Stomach (tissue), 9 donors: ENCODE measurements around the gene SLMAP. TPM values are rescaled to one million over a fixed set of nuclear protein-coding genes. Genes with fewer than 3 reads are reported as not detected.
A peak's percentile ranks its signal among the peaks of the same experiment; 100 is the strongest.

Experiments
- DNase-seq, 2 donors: peaks; one replicate each; pipeline versions ENCODE4 v3.0.0 to v3.0.0-alpha.2; 2013 to 2019
- H3K27ac ChIP-seq, 5 donors: fragments of 200-600 bp in 4 of 5; sonication (generic) in 4 of 5; one replicate each; pipeline ENCODE4 v1.5.1; 2013 to 2019; ENCODE audit warnings: mild to moderate bottlenecking in 1 of 5, moderate library complexity in 1 of 5
- H3K27me3 ChIP-seq, 3 donors: fragments of 200-600 bp; sonication (generic); one replicate each; pipeline ENCODE4 v1.5.1; 2017 to 2019; ENCODE audit warnings: mixed run types in 1 of 3
- H3K36me3 ChIP-seq, 4 donors: fragments of 200-600 bp; sonication (generic); 1 replicate in 3 of 4; 2 replicates in 1 of 4; pipeline ENCODE4 v1.5.1; 2016 to 2019
- H3K4me1 ChIP-seq, 4 donors: fragments of 200-600 bp; sonication (generic); one replicate each; pipeline ENCODE4 v1.5.1; 2016 to 2019
- H3K4me3 ChIP-seq, 4 donors: fragments of 200-600 bp; sonication (generic) in 3 of 4; one replicate each; pipeline ENCODE4 v1.5.1; 2016 to 2019; ENCODE audit warnings: mild to moderate bottlenecking in 1 of 4
- H3K9me3 ChIP-seq, 4 donors: fragments of 200-600 bp; sonication (generic); one replicate each; pipeline ENCODE4 v1.5.1; 2016 to 2019
- EP300 ChIP-seq: sonication (generic); formaldehyde crosslinking; IDR thresholded peaks from one replicate; pipeline ENCODE4 v1.6.1; 2017; ENCODE audit warnings: antibody characterized with exemption
- POLR2A ChIP-seq, 4 donors: fragments of 450-650 bp; IDR thresholded peaks; one replicate each; pipeline ENCODE4 v1.6.1; 2016; ENCODE audit warnings: antibody characterized with exemption in 4 of 4, control low read depth in 2 of 4, mild to moderate bottlenecking in 1 of 4, moderate library complexity in 1 of 4
- POLR2AphosphoS5 ChIP-seq, 3 donors: sonication (generic); formaldehyde crosslinking; IDR thresholded peaks; one replicate each; pipeline ENCODE4 v1.6.1; 2016; ENCODE audit warnings: antibody characterized with exemption in 3 of 3
- WGBS, 5 donors: extraction: QIAGEN DNeasy Blood & Tissue Kit in 3 of 5; methylation state at CpG; one replicate each; pipeline versions ENCODE4 v1.1.5 to v1.1.7; 2013 to 2018; 5-methylcytosine and 5-hydroxymethylcytosine counted together
- intact Hi-C: fragments of 100-400 bp; cut with DNase I; formaldehyde crosslinking; loops from one replicate; pipeline ENCODE4 v1.15.1; 2023; ENCODE audit warnings: low total_unique reads
- polyA plus RNA-seq, 3 donors: library from polyadenylated mRNA; stranded (reverse); fragments of 200-250 nt; gene quantifications; one replicate each; pipeline ENCODE4 v1.2.3, GENCODE V29; 2013
- total RNA-seq, 5 donors: library from RNA; depleted of rRNA; stranded (reverse); fragments of >200 nt; gene quantifications; one replicate each; pipeline versions ENCODE4 v1.1.0 to v1.2.3, GENCODE V29; 2014 to 2016
- TF ChIP-seq, protein P1 (sequence below), 7 experiments: fragments of 450-650 bp in 4 of 7; fragments of 200-600 bp in 3 of 7; sonication (generic) in 3 of 7; IDR thresholded peaks; one replicate each; pipeline ENCODE4 v1.5.1; 2016 to 2019; ENCODE audit warnings: antibody characterized with exemption in 7 of 7, control low read depth in 2 of 7, mild to moderate bottlenecking in 1 of 7
- donor health status: healthy with polysubstance abuse.
- donor health status: Bipolar disorder and iron deficiency.
- donor health status: healthy.

Gene SLMAP
- total and polyA plus RNA-seq, 8 donors: 23.9 to 534 (median 133) TPM

DNA sequence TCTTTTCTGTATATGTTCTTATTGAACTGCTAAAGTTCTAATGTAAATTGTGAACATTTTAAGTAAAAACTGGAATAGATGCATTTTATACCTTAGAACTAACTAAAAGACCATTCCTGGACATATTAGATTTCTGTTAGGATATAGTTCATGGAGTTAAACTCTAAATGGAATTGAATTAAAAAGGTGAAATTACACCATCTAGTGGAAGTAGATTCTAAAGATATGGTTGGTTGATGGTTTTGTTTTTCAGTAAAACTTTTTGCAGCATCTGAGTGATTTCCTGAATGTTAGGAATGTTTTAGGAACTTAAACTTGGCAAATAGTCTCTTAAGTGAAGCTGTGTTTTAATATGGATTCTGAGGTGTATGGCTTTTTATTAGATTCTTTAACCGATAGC is 96.8 kb downstream of the SLMAP start:
- TF ChIP-seq, protein P1, sequence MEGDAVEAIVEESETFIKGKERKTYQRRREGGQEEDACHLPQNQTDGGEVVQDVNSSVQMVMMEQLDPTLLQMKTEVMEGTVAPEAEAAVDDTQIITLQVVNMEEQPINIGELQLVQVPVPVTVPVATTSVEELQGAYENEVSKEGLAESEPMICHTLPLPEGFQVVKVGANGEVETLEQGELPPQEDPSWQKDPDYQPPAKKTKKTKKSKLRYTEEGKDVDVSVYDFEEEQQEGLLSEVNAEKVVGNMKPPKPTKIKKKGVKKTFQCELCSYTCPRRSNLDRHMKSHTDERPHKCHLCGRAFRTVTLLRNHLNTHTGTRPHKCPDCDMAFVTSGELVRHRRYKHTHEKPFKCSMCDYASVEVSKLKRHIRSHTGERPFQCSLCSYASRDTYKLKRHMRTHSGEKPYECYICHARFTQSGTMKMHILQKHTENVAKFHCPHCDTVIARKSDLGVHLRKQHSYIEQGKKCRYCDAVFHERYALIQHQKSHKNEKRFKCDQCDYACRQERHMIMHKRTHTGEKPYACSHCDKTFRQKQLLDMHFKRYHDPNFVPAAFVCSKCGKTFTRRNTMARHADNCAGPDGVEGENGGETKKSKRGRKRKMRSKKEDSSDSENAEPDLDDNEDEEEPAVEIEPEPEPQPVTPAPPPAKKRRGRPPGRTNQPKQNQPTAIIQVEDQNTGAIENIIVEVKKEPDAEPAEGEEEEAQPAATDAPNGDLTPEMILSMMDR (IDR thresholded peaks at IDR 0.05): peak in 1 of 7 experiments; percentile 18
- TF ChIP-seq POLR2AphosphoS5 (IDR thresholded peaks at IDR 0.05) (no peak), POLR2A (IDR thresholded peaks at IDR 0.05) (no peak), EP300 (no peak)
- DNase-seq: peak in 1 of 2 donors; percentile 25
- no peaks in the 10 kb centered on the region for H3K9me3 ChIP-seq
- peaks cover 0 to 4% (median 0%) of the 10 kb centered on the region in 4 donors for H3K4me1 ChIP-seq
- H3K36me3 ChIP-seq: peaks cover 0 to 48% (median 37%) of the 10 kb centered on the region in 4 donors
- 93 to 100% (median 95%) methylated on average over 1 of the region's 1 CpG for WGBS, 5 donors
- no peak overlapping the region for H3K27ac ChIP-seq
- no peaks in the 10 kb centered on the region for H3K27me3 ChIP-seq
- intact Hi-C loops: no loop called here
- H3K4me3 ChIP-seq: no peak overlapping the region

DNA sequence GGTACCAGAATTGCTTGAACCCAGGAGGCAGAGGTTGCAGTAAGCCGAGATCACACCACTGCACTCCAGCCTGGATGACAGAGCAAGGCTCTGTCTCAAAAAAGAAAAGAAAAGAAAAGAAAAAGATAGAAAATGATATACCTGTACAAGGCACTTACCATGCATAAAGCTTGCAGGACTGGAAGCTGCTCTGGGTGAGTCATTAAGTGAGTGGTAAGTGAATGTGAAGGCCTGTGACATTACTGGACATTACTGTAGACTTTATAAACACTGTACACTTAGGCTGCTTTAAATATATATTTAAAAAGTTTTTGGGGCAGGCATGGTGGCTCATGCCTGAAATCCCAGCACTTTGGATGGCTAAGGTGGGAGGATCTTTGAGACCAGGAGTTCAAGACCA is 99.2 kb downstream of the SLMAP start:
- Histone ChIP-seq H3K4me1 (peaks cover 0 to 4% (median 0%) of the 10 kb centered on the region in 4 donors), H3K36me3 (peaks cover 2 to 64% (median 53%) of the 10 kb centered on the region in 4 donors), H3K9me3 (no peaks in the 10 kb centered on the region), H3K4me3 (no peak overlapping the region), H3K27ac (no peak overlapping the region), H3K27me3 (no peaks in the 10 kb centered on the region)
- WGBS, 5 donors: 94 to 97% (median 95%) methylated on average over 1 of the region's 1 CpG
- TF ChIP-seq, protein P1 (IDR thresholded peaks at IDR 0.05): no peak
- no peak for TF ChIP-seq POLR2AphosphoS5 (IDR thresholded peaks at IDR 0.05)
- no peak for TF ChIP-seq POLR2A (IDR thresholded peaks at IDR 0.05)
- no peak for TF ChIP-seq EP300
- DNase-seq: no peak
- intact Hi-C loops: no loop called here

DNA sequence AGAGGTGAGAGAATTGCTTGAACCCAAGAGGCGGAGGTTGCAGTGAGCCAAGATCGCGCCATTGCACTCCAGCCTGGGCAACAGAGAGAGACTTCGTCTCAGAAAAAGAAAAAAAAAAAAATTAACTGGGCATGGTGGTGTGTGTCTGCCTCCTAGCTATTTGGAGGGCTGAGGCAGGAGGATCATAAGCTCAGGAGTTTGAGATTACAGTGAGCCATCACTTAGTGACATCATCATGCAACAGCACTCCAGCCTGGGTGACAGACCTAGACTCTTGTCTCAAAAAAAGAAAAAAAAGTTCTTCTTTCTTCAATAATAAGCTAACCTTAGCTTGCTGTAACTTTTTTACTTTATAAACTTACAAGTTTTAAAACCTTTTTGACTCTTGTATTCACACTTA is 99.8 kb downstream of the SLMAP start:
- Histone ChIP-seq H3K4me3 (no peak overlapping the region), H3K36me3 (peaks cover 2 to 64% (median 52%) of the 10 kb centered on the region in 4 donors), H3K27me3 (no peaks in the 10 kb centered on the region), H3K27ac (no peak overlapping the region), H3K4me1 (peaks cover 0 to 4% (median 0%) of the 10 kb centered on the region in 4 donors), H3K9me3 (no peaks in the 10 kb centered on the region)
- 92 to 96% (median 94%) methylated on average over 4 of the region's 4 CpGs for WGBS, 5 donors
- intact Hi-C loops: no loop called here
- no peak for TF ChIP-seq EP300
- no peak for TF ChIP-seq POLR2A (IDR thresholded peaks at IDR 0.05)
- TF ChIP-seq POLR2AphosphoS5 (IDR thresholded peaks at IDR 0.05): no peak
- TF ChIP-seq, protein P1 (IDR thresholded peaks at IDR 0.05): no peak
- DNase-seq: no peak

DNA sequence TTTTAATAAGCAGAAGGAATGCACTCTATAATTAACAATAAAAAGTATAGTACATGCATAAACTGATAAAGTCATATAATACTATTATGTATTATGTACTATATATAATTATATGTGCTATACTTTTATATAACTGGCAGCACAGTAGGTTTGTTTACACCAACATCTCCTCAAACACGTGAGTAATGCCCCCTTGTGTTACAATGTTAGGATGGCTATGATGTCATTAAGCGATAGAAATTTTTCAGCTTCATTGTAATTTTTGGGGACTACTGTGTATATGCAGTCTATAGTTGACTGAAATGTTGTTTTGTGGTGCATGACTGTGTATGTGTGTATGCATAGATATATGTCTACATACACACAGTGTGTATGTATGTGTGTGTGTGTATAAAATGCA is 100.6 kb downstream of the SLMAP start:
- no peak overlapping the region for H3K4me3 ChIP-seq
- H3K27ac ChIP-seq: no peak overlapping the region
- H3K27me3 ChIP-seq: no peaks in the 10 kb centered on the region
- intact Hi-C loops: no loop called here
- WGBS, 5 donors: 58 to 68% (median 66%) methylated on average over 2 of the region's 2 CpGs
- TF ChIP-seq POLR2A (IDR thresholded peaks at IDR 0.05) (no peak), EP300 (no peak), POLR2AphosphoS5 (IDR thresholded peaks at IDR 0.05) (no peak)
- TF ChIP-seq, protein P1 (IDR thresholded peaks at IDR 0.05): no peak
- H3K36me3 ChIP-seq: peaks cover 2 to 65% (median 52%) of the 10 kb centered on the region in 4 donors
- H3K4me1 ChIP-seq: peaks cover 0 to 4% (median 0%) of the 10 kb centered on the region in 4 donors
- no peak for DNase-seq
- H3K9me3 ChIP-seq: no peaks in the 10 kb centered on the region
